ENCODE results near the gene CRTC1. TPM values are rescaled to one million over a fixed set of nuclear protein-coding genes. Genes with fewer than 3 reads are reported as not detected.

Gene CRTC1
- total RNA-seq, 1 donor from 2014 or later = 7.0 TPM

DNA sequence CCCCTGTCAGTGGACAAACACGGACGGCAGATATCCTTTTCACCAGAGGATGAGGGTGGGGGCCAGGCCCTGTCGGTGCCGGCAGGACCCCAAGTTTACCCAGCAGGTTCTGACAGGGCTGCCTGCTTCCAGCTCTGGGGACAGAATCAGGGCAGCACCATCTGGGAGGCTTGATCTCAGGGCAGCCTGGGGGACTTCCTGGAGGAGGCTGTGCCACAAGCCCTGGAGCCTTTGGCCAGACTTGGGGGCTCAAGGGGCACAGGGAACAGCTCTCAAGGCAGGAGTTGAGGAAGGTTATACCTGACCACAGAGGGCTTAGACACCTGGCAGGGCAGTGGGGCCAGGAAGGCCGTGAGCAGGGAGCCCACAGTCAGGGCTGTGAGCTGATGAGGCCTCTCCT lies 62.5 kb downstream of the CRTC1 start:
- no peaks in the 10 kb centered on the region for H3K36me3 Mint-ChIP-seq (ENCODE audit: low read depth)
- DNase-seq (ENCODE audit: low spot score) = no peak
- no peaks in the 10 kb centered on the region for H3K27me3 Mint-ChIP-seq (ENCODE audit: low read depth)
- H3K27ac Mint-ChIP-seq = no peak overlapping the region
- no peak overlapping the region for H3K4me3 Mint-ChIP-seq (ENCODE audit: low read depth)
- no peaks in the 10 kb centered on the region for H3K9me3 Mint-ChIP-seq
- intact Hi-C loops (cut with micrococcal nuclease) = no loop called here
- H3K4me1 Mint-ChIP-seq (ENCODE audit: low read depth) = no peaks in the 10 kb centered on the region

DNA sequence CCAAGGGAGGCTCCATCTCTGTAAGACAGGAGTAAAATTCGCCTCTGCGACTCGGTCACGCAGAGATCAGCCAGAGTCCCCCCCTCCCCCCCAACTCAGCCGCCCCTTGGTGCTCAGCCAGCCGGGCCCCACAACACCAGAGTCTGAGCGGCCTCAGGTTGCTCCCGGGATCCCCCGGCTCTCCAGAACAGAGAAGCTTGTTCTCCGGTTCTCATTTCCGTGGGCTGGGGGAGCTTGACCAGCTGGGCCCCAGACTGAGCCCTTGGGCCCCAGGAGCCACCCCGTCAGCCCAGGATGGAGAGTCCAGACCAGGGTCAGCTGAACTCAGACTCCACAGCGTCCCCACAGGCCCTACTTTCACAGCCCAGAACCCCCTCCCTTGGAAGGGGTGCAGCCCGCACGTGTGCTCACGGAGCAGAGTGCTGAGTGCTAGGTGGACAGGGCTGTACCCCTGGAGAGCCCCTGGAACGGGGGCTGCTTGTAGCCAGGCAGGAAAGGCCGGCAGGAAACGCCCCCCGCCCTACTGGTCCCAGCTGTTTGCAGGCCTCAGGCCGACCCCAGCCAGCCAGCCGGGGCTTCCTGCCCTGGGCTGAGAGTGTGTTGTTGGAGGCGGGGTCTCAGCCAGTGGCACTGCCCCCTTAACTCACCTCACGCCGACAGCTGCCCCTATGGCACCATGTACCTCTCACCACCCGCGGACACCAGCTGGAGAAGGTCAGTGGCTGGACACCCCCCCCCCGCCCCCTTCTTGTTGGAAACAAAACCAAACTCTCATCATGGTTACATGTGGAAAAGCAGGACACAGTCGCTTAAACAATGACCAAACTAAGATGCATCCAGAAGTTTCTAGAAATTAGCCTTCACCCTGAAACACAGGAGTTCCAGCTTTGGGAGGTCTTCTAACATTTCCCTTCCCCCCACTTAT lies 63.2 kb downstream of the CRTC1 start:
- Mint-ChIP-seq H3K4me3 (ENCODE audit: low read depth) (no peak overlapping the region), H3K27me3 (ENCODE audit: low read depth) (no peaks in the 10 kb centered on the region), H3K36me3 (ENCODE audit: low read depth) (no peaks in the 10 kb centered on the region), H3K9me3 (no peaks in the 10 kb centered on the region), H3K27ac (no peak overlapping the region), H3K4me1 (ENCODE audit: low read depth) (no peaks in the 10 kb centered on the region)
- no peak for DNase-seq (ENCODE audit: low spot score)
- intact Hi-C loops (cut with micrococcal nuclease) = no loop called here

DNA sequence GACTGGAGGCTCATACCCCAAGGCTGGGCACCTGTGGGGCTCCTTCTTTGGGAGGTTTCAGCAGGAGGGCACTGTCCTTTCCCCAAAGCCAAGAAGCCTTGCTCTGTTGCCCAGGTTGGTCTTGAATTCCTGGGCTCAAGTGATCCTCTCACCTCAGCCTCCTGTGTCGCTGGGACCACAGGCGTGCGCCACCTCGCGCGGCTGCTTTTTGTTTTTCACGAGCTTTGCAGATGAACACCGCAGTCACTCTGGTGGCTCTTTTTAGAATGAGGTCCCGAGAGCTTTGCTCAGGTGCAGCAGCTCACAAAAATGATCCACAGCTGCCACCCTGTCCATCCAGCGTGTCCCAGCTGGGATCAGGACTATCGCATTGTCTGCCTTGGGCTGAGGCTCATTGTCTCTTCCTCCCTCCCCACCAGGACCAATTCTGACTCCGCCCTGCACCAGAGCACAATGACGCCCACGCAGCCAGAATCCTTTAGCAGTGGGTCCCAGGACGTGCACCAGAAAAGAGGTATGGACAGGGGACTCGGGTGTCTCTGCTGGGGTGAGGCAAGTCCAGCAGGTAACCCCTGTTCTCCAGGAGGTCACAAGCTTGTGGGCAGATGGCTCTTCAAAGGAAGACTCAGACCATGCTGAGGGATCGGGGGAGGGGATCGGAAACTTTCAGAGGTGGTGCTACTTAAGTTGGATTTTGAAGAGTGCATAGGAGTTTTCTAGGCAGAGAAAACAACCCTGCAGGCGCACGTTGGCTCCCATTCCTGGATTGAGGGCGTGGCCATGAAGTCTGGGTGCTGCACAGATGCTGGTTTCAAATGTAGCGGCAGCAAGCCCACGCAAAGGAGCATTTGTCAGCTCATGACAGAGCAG lies 66.1 kb downstream of the CRTC1 start:
- intact Hi-C loops (cut with micrococcal nuclease) = no loop called here
- no peak overlapping the region for H3K27ac Mint-ChIP-seq
- H3K27me3 Mint-ChIP-seq (ENCODE audit: low read depth) = no peaks in the 10 kb centered on the region
- H3K9me3 Mint-ChIP-seq = no peaks in the 10 kb centered on the region
- H3K36me3 Mint-ChIP-seq (ENCODE audit: low read depth) = no peaks in the 10 kb centered on the region
- H3K4me3 Mint-ChIP-seq (ENCODE audit: low read depth) = no peak overlapping the region
- no peaks in the 10 kb centered on the region for H3K4me1 Mint-ChIP-seq (ENCODE audit: low read depth)
- no peak for DNase-seq (ENCODE audit: low spot score)

DNA sequence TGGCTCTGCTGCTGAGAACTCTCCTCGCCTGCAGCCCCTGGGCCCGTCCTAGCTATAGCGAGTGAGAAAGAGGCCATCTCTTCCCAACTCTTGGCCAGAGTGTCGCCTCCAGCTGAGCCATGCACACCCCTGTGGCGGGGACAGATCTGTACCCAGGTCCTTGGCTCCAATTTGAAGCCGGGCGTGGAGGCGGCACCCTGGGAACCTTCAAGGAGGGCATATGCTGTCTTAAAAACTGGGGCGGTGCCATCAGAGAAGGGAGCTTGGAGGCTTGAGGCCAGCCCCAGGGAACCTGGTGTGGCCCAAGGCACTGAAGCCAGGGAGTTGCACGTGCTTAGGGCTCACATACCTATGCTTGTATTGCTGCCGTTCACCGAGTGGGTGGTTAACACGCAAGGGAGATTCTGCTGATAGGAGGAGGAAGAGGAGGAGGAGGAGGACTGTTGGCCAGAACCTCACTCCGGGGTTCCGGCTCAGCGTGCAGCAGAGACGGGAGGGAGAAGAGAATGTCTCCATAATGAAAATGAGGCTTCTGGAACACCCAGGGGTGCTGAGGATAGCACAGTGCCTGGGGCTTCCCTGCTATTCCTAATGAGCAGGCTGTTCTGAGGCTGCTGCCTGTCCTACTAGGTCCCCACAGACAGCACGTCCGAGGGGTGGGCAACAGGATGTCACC lies 67.0 kb downstream of the CRTC1 start:
- intact Hi-C loops (cut with micrococcal nuclease) = no loop called here
- H3K4me1 Mint-ChIP-seq (ENCODE audit: low read depth) = no peaks in the 10 kb centered on the region
- H3K36me3 Mint-ChIP-seq (ENCODE audit: low read depth) = no peaks in the 10 kb centered on the region
- no peak overlapping the region for H3K4me3 Mint-ChIP-seq (ENCODE audit: low read depth)
- H3K9me3 Mint-ChIP-seq = no peaks in the 10 kb centered on the region
- no peaks in the 10 kb centered on the region for H3K27me3 Mint-ChIP-seq (ENCODE audit: low read depth)
- no peak overlapping the region for H3K27ac Mint-ChIP-seq
- DNase-seq (ENCODE audit: low spot score) = no peak

DNA sequence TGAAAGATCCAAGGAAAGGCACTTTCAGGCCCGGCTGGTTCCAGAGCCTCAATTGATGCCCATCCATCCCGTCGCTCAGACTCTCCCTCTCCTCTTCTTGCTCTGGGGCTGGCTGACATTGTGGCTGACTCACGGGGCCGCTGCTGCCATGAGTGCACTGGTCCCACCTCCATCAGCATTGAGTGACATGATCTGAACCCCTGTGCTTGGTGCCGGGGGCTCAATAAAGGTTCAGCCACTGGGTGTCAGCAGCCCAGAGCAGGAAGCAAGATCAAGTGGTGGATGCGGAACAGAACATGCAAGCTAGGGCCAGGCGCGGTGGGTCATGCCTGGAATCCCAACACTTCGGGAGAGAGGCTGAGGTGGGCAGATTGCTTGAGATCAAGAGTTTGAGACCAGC lies 68.1 kb downstream of the CRTC1 start:
- no peaks in the 10 kb centered on the region for H3K36me3 Mint-ChIP-seq (ENCODE audit: low read depth)
- H3K4me3 Mint-ChIP-seq (ENCODE audit: low read depth) = no peak overlapping the region
- H3K27ac Mint-ChIP-seq = no peak overlapping the region
- DNase-seq (ENCODE audit: low spot score) = no peak
- H3K27me3 Mint-ChIP-seq (ENCODE audit: low read depth) = no peaks in the 10 kb centered on the region
- no peaks in the 10 kb centered on the region for H3K4me1 Mint-ChIP-seq (ENCODE audit: low read depth)
- intact Hi-C loops (cut with micrococcal nuclease) = no loop called here
- no peaks in the 10 kb centered on the region for H3K9me3 Mint-ChIP-seq

DNA sequence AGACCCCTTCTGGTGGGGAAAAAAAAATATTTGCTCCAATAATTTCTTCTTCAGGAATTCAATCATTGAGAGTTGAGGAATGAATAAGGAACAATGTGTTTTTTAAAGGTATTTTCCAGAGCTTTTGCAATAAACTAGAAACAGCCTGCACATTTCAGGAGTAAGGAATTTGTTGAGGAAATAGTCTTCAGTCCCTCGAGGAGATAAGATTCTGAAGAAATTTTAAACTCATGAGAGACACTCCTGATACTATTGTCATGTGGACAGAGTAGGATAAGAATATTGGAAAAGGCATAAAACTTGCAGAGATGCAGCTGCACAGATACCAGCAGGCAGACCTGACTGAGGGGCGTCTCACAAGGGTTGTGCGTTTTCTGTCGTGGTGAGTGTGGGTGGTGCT lies 71.0 kb downstream of the CRTC1 start:
- Mint-ChIP-seq H3K4me3 (ENCODE audit: low read depth) (no peak overlapping the region), H3K4me1 (ENCODE audit: low read depth) (no peaks in the 10 kb centered on the region), H3K36me3 (ENCODE audit: low read depth) (no peaks in the 10 kb centered on the region), H3K9me3 (no peaks in the 10 kb centered on the region), H3K27ac (no peak overlapping the region), H3K27me3 (ENCODE audit: low read depth) (no peaks in the 10 kb centered on the region)
- intact Hi-C loops (cut with micrococcal nuclease) = no loop called here
- DNase-seq (ENCODE audit: low spot score) = no peak

DNA sequence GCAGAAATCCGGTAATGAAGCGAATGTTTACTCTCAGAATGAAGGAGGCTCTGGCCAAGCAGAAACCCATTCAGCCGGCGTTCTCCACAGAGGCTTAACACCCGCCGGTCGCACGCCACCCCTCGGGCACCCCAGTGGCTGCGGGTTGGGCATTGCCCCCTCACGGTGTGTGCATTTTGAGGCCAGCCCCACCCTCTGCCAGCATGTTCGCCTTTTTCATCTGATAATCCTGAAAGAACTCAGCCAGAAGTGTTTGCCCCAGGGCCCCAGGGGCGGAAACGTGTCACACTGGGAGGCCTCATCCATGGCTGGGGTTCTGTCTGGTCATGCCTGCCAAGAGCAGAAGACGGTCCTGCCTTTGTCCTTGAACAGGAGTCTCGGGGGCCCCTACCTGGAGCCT lies 73.4 kb downstream of the CRTC1 start:
- intact Hi-C loops (cut with micrococcal nuclease) = no loop called here
- Mint-ChIP-seq H3K9me3 (no peaks in the 10 kb centered on the region), H3K4me1 (ENCODE audit: low read depth) (no peaks in the 10 kb centered on the region), H3K27me3 (ENCODE audit: low read depth) (no peaks in the 10 kb centered on the region), H3K4me3 (ENCODE audit: low read depth) (no peak overlapping the region), H3K27ac (no peak overlapping the region), H3K36me3 (ENCODE audit: low read depth) (no peaks in the 10 kb centered on the region)
- DNase-seq (ENCODE audit: low spot score) = no peak

DNA sequence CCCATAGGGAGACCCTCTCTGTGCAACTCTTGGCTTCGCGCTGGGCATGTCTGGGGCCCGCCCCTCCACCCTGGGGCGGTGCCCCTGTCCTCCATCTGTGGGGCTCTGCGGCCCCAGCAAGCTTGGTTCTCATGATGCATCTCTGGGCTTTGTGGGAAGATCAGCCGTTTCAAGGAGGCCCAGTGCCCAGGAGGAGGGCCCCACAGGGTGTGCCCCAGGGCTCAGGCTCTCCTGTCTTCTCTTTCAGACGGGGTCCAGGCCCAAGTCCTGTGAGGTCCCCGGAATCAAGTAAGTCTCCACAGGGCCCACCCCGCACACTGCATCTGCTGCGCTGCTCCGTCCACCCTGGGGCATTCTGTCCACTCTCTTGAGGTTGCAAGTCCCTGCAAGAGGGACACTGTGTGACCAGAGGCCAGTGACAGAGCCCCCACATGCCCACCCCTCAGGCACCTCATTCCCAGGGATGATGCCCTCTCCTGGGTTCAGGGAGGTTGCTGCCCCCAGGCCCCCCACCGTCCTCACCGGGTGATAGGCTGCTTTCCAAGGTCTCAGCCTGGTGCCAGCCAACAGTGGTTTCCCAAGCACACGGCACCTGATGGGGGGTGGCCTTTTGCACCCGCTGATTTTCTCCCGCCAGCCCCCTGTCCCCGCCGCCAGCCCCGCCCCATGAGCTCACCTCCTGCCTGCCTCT lies 76.0 kb downstream of the CRTC1 start:
- Mint-ChIP-seq H3K9me3 (no peaks in the 10 kb centered on the region), H3K36me3 (ENCODE audit: low read depth) (no peaks in the 10 kb centered on the region), H3K4me3 (ENCODE audit: low read depth) (no peak overlapping the region), H3K27me3 (ENCODE audit: low read depth) (no peaks in the 10 kb centered on the region), H3K27ac (no peak overlapping the region), H3K4me1 (ENCODE audit: low read depth) (no peaks in the 10 kb centered on the region)
- intact Hi-C loops (cut with micrococcal nuclease) = no loop called here
- no peak for DNase-seq (ENCODE audit: low spot score)

DNA sequence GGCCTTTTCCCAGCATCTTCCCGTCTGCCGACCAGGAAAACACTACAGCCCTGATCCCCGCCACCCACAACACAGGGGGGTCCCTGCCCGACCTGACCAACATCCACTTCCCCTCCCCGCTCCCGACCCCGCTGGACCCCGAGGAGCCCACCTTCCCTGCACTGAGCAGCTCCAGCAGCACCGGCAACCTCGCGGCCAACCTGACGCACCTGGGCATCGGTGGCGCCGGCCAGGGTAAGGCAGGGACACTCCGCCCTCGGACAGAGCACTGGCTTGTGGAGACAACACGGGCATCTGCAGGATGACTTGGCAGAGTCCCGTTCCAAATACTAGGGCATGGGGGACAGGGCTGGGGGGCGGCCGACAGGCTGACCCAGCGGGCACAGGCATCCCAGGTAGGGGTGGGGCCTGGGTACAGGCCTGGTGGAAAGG lies 76.5 kb downstream of the CRTC1 start:
- no peaks in the 10 kb centered on the region for H3K4me1 Mint-ChIP-seq (ENCODE audit: low read depth)
- no peak overlapping the region for H3K27ac Mint-ChIP-seq
- intact Hi-C loops (cut with micrococcal nuclease) = no loop called here
- no peaks in the 10 kb centered on the region for H3K27me3 Mint-ChIP-seq (ENCODE audit: low read depth)
- H3K36me3 Mint-ChIP-seq (ENCODE audit: low read depth) = no peaks in the 10 kb centered on the region
- H3K4me3 Mint-ChIP-seq (ENCODE audit: low read depth) = no peak overlapping the region
- DNase-seq (ENCODE audit: low spot score) = no peak
- H3K9me3 Mint-ChIP-seq = no peaks in the 10 kb centered on the region

DNA sequence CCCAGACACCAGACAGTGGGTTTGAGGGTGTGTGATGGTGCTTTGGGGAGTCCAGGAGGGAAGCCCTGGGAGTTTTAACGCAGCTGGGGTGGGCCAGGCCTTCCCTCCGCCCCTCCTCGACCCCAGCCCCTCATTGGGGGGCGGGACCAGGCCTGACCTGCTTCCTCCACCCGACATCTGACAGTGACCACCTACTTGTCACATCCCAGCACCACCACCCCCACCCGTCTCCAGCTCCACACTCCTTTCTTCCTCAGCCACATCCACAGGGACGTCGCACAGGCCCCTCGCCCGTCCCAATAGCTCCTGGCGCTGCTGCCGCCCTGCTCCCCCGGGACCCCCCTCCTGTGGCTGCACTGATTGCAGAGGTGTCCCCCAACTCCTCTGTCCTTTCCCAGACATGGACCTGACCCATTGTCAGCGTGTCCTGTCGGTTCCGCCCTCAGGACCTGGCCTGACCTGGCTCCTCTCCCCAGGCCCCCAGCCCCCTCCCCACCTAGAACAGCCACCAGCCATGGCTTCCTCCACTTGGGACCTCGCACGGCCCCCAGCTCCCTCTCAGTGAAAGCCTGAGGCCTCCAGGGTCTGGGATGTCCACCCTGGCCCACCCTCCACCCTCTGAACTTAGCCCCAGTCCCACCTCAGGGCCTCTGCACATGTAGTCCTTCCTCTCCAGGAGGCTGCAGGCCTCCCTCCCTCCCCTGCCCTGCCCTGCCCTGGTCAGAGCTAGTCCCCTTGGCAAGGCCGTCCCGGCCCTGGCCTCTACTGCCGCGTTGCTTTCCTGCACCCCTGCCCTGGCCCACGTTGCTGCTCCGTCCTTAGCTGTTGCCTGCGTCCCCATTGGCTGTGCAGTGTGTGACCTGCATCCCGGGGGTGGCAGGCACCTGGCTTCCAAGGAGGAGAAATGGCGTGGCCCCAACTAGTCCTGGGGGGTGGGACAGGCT lies 77.2 kb downstream of the CRTC1 start:
- Mint-ChIP-seq H3K9me3 (no peaks in the 10 kb centered on the region), H3K27me3 (ENCODE audit: low read depth) (no peaks in the 10 kb centered on the region), H3K27ac (no peak overlapping the region), H3K36me3 (ENCODE audit: low read depth) (no peaks in the 10 kb centered on the region), H3K4me3 (ENCODE audit: low read depth) (no peak overlapping the region), H3K4me1 (ENCODE audit: low read depth) (no peaks in the 10 kb centered on the region)
- intact Hi-C loops (cut with micrococcal nuclease) = no loop called here
- DNase-seq (ENCODE audit: low spot score) = no peak

DNA sequence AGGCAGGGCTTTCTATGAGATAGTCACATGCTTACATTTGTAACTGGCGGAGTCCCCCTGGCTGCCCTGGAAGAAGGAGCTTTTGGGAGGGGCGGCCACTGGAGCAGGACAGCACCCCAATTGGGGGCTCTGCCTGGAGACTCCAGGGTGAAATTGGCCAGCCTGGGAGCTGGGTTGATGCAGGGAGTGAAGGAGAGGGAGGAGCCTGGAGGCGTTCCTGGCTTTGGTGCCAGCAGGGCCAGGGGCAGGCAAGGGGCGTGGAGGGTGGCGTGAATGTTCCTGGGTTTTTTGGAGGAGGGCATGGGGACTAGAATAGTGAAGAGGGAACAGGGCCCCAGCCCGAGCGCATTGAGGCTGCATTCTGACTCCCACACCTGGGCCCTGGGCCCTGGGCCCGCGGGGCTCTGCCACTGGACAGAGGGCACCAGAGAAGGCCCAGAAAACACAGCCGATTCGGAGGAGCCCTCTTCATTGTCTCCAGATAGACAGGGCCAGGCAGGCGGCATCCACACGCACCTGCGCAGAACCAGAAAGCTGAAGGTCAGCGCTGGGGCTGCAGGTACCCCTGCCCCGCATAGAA lies 78.1 kb downstream of the CRTC1 start:
- no peak for DNase-seq (ENCODE audit: low spot score)
- intact Hi-C loops (cut with micrococcal nuclease) = no loop called here
- H3K4me1 Mint-ChIP-seq (ENCODE audit: low read depth) = no peaks in the 10 kb centered on the region
- H3K27ac Mint-ChIP-seq = no peak overlapping the region
- no peaks in the 10 kb centered on the region for H3K9me3 Mint-ChIP-seq
- no peak overlapping the region for H3K4me3 Mint-ChIP-seq (ENCODE audit: low read depth)
- H3K36me3 Mint-ChIP-seq (ENCODE audit: low read depth) = no peaks in the 10 kb centered on the region
- H3K27me3 Mint-ChIP-seq (ENCODE audit: low read depth) = no peaks in the 10 kb centered on the region
